ENCODE measurements around the gene DLG2. TPM values are rescaled to one million over a fixed set of nuclear protein-coding genes. Genes with fewer than 3 reads are reported as not detected.
"Not testable (repeated sequence)": the region's sequence is repeated elsewhere in the genome, so short reads cannot be mapped to it uniquely, and the experiment has no call there.

DLG2 gene
- total RNA-seq, 1 donor from 2014 or later = 0.18 TPM

DNA sequence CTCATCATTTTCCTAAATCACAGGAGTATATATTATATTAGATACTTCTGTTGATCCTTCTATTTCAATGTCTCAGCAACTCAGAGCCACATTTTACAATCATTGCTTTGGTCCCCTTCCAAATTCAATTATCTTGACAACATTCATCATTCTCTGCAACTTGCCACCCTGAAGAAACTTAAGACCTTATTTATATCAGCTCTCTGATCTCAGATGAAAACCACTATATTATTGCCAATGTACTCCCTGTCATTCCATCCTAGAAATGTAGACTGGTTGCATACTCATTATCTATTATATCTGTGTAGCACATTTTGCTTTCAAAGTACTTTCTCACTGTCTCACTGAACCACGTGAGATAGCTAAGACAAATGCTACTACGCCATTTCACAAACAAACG lies 379.3 kb downstream of the DLG2 start:
- DNase-seq (ENCODE audit: extremely low read depth, low read depth, low spot score) = no peak

- no peak for DNase-seq (ENCODE audit: extremely low read depth, low read depth, low spot score)
Observed at GRCh38 chr11:85238906-85239305, 388.2 kb downstream of the DLG2 start.

DNA sequence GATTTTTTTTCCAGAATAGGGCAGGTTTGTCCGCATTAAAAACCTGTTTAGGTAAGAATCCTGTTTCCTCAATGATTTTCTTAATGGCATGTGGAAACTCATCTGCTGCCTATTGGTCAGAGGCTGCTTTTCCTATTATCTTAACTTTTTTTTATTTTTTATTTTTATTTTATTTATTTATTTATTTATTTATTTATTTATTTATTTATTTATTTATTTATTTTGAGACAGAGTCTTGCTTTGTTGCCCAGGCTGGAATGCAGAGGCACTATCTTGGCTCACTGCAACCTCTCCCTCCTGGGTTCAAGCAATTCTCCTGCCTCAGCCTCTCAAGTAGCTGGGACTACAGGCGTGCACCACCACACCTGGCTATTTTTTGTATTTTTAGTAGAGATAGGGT lies 389.1 kb downstream of the DLG2 start:
- DNase-seq (ENCODE audit: extremely low read depth, low read depth, low spot score) = not testable (repeated sequence)

GRCh38 chr11:85236211-85236610 lies 390.9 kb downstream of the DLG2 start:
- DNase-seq (ENCODE audit: extremely low read depth, low read depth, low spot score) = no peak

DNA sequence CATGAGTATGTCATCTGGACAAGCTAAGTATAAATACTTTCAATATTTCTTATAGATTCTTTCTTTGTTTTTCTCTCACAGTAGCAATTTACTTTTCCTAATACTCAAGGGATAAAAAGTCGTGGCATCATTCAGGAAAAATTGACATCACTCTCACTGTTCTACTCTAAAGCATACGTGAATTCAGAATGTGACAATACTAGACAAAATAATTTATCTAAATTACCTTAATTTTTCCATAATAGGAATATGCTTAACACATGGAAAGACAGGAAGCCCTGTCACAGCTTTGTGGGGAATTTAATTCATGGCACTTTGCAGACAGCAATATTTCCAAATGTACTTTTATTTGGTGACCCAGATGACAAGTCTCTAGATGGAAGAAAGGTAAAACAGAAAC lies 394.6 kb downstream of the DLG2 start:
- DNase-seq (ENCODE audit: extremely low read depth, low read depth, low spot score) = no peak

DNA sequence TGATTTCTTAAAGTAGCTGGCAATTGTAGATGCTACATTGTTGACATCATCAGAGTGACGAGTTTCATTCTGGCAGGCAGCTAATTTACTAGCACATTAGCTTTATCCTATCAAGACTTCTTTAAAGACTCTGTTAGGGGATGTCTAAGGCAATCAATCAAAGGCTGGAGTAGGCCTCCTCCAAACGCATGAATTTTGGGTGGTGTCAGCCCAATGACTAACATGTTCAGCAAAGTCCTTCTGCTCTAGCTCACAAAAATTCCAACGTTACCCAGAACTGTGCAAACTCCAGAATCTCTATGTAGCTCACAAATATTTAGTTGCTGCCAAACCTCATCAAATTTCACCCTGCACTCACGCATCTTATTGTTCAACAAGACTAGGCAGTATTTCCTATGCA lies 395.6 kb downstream of the DLG2 start:
- DNase-seq (ENCODE audit: extremely low read depth, low read depth, low spot score) = no peak

GRCh38 chr11:85229723-85230122 lies 397.4 kb downstream of the DLG2 start:
- DNase-seq (ENCODE audit: extremely low read depth, low read depth, low spot score) = not testable (repeated sequence)

- no peak for DNase-seq (ENCODE audit: extremely low read depth, low read depth, low spot score)
Observed at GRCh38 chr11:85196968-85197367, 430.2 kb downstream of the DLG2 start.

- no peak for DNase-seq (ENCODE audit: extremely low read depth, low read depth, low spot score)
Observed at GRCh38 chr11:85195934-85196333, 431.2 kb downstream of the DLG2 start.

DNA sequence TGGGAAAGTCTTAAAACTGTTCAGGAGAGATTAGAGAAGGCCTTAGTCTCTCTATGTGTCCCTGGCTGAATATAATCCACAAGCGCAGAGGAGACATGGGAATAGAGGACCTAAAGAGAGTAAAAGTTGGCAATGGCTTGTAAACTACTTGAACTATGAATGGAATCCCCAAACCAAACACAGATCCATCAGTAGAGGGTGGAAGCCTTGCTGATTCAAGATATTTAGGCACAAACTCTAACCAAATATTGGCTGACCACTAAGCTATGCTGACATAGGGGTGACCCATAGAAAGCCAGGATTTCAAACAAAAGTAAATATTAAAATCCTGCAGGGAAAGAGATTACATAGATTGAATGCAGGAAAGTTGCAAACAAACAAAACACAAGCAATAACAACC lies 439.2 kb downstream of the DLG2 start:
- DNase-seq (ENCODE audit: extremely low read depth, low read depth, low spot score) = no peak

- no peak for DNase-seq (ENCODE audit: extremely low read depth, low read depth, low spot score)
Observed at GRCh38 chr11:85184721-85185120, 442.4 kb downstream of the DLG2 start.

DNA sequence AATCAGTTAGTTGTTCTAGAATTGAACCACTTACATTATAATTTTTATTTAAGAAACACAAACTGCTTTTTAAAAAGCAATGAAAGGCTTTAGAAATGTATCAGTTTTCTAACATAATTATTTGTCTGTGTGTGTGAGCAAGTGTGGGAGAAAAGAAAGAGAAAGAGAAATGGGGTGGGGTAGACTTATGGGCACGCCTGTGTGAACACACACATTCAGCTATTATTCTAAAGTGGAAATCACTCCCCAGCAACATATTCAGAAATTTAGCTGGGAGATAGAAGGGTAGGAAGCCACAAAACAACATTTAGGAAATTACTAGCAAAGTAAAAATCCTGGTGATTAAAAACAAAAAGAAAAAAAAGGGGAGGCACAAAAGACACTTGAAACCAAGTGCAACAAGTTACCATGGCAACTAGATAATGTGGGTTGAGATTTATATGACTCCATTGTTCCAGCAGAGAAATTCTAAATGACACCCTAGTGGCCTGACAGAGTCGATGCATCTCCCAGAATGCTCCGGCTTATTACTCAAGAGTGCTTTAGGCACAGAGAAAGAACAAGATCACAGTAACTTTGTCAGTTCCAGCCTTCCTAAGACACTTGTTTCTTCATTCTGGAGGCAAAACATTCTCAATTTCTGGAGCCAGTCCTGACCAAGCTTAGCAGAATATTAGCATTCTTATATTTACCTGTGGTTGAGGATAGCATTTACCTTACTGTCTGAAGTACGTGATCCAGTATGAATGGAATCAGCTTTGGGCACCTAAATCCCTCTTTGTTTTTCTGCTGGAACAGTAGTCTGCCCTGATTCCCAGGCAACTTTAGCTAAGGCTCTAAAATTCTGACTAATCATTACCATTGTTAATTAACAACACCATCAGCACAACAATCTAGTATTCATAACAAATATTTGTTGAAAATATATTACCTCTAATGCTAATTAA lies 444.4 kb downstream of the DLG2 start:
- DNase-seq (ENCODE audit: extremely low read depth, low read depth, low spot score) = no peak

- no peak for DNase-seq (ENCODE audit: extremely low read depth, low read depth, low spot score)
Observed at GRCh38 chr11:85180528-85180927, 446.6 kb downstream of the DLG2 start.

GRCh38 chr11:85171648-85172257 lies 455.4 kb downstream of the DLG2 start:
- no peak for DNase-seq (ENCODE audit: extremely low read depth, low read depth, low spot score)

DNA sequence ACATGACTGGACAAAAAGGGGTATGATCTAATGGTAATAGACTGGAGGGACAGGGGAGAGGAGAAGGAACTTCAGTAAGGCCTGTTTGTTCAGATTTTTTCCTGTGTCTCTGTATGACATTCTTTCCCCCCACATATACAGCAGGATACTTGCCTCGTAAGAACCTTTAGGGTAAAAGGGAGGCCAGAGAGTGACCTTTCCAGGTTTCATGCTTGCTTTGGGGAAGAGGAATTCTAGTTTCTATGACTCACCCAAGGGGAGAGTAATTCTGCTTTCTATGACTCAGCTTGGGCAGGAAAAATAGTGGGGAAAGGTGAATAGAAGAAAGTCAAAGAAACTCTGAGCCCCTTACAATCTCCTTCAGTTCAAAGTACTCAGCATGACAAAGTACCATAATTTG lies 457.0 kb downstream of the DLG2 start:
- DNase-seq (ENCODE audit: extremely low read depth, low read depth, low spot score) = no peak

- no peak for DNase-seq (ENCODE audit: extremely low read depth, low read depth, low spot score)
Observed at GRCh38 chr11:85167471-85167870, 459.7 kb downstream of the DLG2 start.

GRCh38 chr11:85167038-85167437 lies 460.1 kb downstream of the DLG2 start:
- no peak for DNase-seq (ENCODE audit: extremely low read depth, low read depth, low spot score)

DNA sequence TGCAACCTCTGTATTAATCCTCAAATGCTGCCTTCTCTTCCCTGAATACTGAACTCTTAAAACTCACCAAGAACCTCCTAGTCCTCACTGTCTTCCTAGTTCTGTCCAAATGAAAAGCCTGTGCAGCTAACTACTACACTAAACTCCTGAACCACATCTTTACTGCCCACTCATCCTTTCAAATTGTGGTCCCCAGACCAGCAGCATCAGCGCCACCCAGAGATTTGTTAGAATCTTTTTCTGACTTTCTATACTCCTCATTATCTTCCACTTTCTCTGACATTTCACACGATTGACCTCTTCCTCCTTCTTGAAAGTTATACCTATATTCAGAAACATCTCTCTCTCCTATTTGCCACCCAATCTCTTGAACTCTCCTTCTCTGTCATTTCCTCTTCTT lies 461.3 kb downstream of the DLG2 start:
- DNase-seq (ENCODE audit: extremely low read depth, low read depth, low spot score) = no peak

GRCh38 chr11:85164743-85165142 lies 462.4 kb downstream of the DLG2 start:
- DNase-seq (ENCODE audit: extremely low read depth, low read depth, low spot score) = no peak

- DNase-seq (ENCODE audit: extremely low read depth, low read depth, low spot score) = no peak
Observed at GRCh38 chr11:85154294-85154693, 472.9 kb downstream of the DLG2 start.

GRCh38 chr11:85137597-85137996 lies 489.5 kb downstream of the DLG2 start:
- no peak for DNase-seq (ENCODE audit: extremely low read depth, low read depth, low spot score)

DNA sequence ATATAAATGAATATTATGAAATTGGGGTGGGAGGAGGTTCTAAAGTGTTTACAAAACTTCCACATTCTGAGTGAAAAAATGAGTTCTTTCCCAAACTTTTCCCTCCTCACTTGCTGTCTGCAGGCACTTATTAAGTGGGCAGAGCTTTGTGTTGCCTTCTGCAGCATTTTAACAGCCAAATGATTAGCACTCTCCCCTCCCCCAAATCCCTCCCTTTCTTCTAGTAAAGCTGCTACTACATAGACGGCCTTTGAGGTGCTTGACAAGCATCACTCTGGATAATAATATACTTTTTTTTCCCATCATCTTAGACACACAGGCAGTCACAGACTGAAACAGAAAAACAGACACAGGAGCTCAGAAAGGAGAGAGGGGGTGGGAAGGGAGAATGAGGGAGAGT lies 493.5 kb downstream of the DLG2 start:
- DNase-seq (ENCODE audit: extremely low read depth, low read depth, low spot score) = no peak

All from glomerular endothelial cell (primary cell).